Ascending aorta (tissue), 2 donors: Measurements from ENCODE around the gene LGALS1. TPM values are rescaled to one million over a fixed set of nuclear protein-coding genes. Genes with fewer than 3 reads are reported as not detected.

Experiments
- DNase-seq, 2 donors: peaks; one replicate each; pipeline ENCODE4 v3.0.0-alpha.2; 2019; ENCODE audit warnings: low spot score in 2 of 2
- H3K27ac ChIP-seq, 2 donors: fragments of 200-600 bp; sonication (generic); one replicate each; pipeline ENCODE4 v1.5.1; 2016 to 2017; ENCODE audit warnings: mild to moderate bottlenecking in 1 of 2
- H3K27me3 ChIP-seq: fragments of 200-600 bp; sonication (generic); one replicate; pipeline ENCODE4 v1.5.1; 2017
- H3K36me3 ChIP-seq, 2 donors: fragments of 200-600 bp; sonication (generic); one replicate each; pipeline ENCODE4 v1.5.1; 2016
- H3K4me1 ChIP-seq, 2 donors: fragments of 200-600 bp; sonication (generic); one replicate each; pipeline ENCODE4 v1.5.1; 2016 to 2017; ENCODE audit warnings: mild to moderate bottlenecking in 1 of 2
- H3K4me3 ChIP-seq, 2 donors: fragments of 200-600 bp; sonication (generic); one replicate each; pipeline ENCODE4 v1.5.1; 2016 to 2017; ENCODE audit warnings: mild to moderate bottlenecking in 1 of 2
- H3K9me3 ChIP-seq, 2 donors: fragments of 200-600 bp; sonication (generic); one replicate each; pipeline ENCODE4 v1.5.1; 2016
- CTCF ChIP-seq, 3 experiments: fragments of 200-600 bp in 2 of 3; fragments of 450-650 bp in 1 of 3; sonication (generic) in 2 of 3; IDR thresholded peaks; one replicate each; pipeline ENCODE4 v1.5.1; 2016 to 2019; ENCODE audit warnings: antibody characterized with exemption in 3 of 3, mild to moderate bottlenecking in 1 of 3, moderate library complexity in 1 of 3
- intact Hi-C: fragments of 100-400 bp; cut with DNase I; formaldehyde crosslinking; loops from one replicate; pipeline ENCODE4 v1.15.1; 2023
- total RNA-seq: library from RNA; depleted of rRNA; stranded (reverse); fragments of >200 nt; gene quantifications from one replicate; pipeline ENCODE4 v1.1.0, GENCODE V29; 2016

The LGALS1 gene
- total RNA-seq, result 2,009 TPM

- no peaks in the 10 kb centered on the region for H3K27me3 ChIP-seq
- peak within 1 kb of the TSS; percentile 58 to 81 for H3K4me3 ChIP-seq
- no peaks in the 10 kb centered on the region for H3K9me3 ChIP-seq
- TF ChIP-seq CTCF (IDR thresholded peaks at IDR 0.05), result peak in 1 of 3 experiments; percentile 14
- H3K36me3 ChIP-seq, result peaks cover 25 to 28% of the 10 kb centered on the region in 2 donors
- H3K4me1 ChIP-seq, result peaks cover 15 to 30% of the 10 kb centered on the region in 2 donors
- intact Hi-C loops, result loop anchor here (1.0 to 5.0 kb wide), 4 partner anchors 17 to 132 kb away; partner anchors contain the start of genes CDC42EP1, GCAT and PDXP
- DNase-seq, result peak; percentile 94 to 99
- H3K27ac ChIP-seq, result peak within 1 kb of the TSS; percentile 91 to 94
Measured at GRCh38 chr22:37674951-37675929, at the start of gene LGALS1. TSS of gene LGALS1 (plus strand) at chr22:37675636. CDS start at chr22:37675703, 67 bp downstream.

DNA sequence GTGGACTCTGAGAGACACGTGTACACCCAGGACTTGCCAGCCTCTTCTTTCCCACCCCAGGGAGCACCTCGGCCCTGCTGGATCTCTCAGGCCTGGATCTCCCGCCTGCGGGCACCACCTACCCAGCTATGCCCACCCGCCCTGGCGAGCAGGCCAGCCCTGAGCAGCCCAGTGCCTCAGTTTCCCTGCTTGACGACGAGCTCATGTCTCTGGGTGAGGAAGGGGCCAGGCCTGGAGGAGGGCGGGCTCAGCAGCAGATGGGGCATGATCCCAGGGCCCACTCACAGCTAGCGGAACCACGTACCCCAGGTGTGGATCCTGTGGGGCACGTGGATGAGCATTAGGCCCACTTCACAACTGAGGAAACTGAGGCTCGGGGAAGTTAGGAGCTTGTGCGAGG lies 49.7 kb upstream of the LGALS1 start:
- no peaks in the 10 kb centered on the region for H3K9me3 ChIP-seq
- H3K4me3 ChIP-seq, result no peak overlapping the region
- no peak for DNase-seq
- H3K27ac ChIP-seq, result peak overlapping the region; percentile 73 to 78
- peaks cover 13 to 42% of the 10 kb centered on the region in 2 donors for H3K36me3 ChIP-seq
- peaks cover 0 to 16% of the 10 kb centered on the region in 2 donors for H3K4me1 ChIP-seq
- no peak for TF ChIP-seq CTCF (IDR thresholded peaks at IDR 0.05)
- intact Hi-C loops, result no loop called here
- no peaks in the 10 kb centered on the region for H3K27me3 ChIP-seq

GRCh38 chr22:37626144-37626543 lies 49.3 kb upstream of the LGALS1 start:
- H3K36me3 ChIP-seq, result peaks cover 16 to 45% of the 10 kb centered on the region in 2 donors
- peak in 1 of 2 donors; percentile 89 for DNase-seq
- peak in 1 of 3 experiments; percentile 16 for TF ChIP-seq CTCF (IDR thresholded peaks at IDR 0.05)
- intact Hi-C loops, result no loop called here
- no peak overlapping the region for H3K4me3 ChIP-seq
- H3K9me3 ChIP-seq, result no peaks in the 10 kb centered on the region
- no peaks in the 10 kb centered on the region for H3K27me3 ChIP-seq
- peak overlapping the region; percentile 73 to 78 for H3K27ac ChIP-seq
- H3K4me1 ChIP-seq, result peaks cover 0 to 16% of the 10 kb centered on the region in 2 donors

DNA sequence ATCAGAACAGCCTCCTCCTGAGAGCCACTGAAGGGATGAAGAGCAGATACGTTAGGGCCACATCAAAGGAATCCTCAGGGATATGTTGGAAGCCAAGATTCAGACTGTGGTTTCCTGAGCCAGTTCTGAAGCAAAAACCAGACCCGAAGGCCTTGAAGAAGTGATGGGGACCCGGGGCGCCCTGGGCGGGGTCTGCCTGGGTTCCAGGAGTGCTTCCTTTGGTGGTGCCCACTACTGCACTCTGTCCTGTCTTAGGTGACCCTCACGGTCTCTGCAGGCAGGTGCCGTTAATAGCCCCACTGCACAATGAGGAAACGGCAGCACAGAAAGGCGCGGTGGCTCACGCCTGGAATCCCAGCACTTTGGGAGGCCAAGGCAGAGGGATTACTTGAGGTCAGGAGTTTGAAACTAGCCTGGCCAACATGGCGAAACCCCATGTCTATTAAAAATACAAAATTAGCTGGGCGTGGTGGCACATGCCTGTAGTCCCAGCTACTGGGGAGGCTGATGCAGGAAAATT lies 48.8 kb upstream of the LGALS1 start:
- Histone ChIP-seq H3K27ac (peak overlapping the region; percentile 73 to 78), H3K4me3 (no peak overlapping the region), H3K9me3 (no peaks in the 10 kb centered on the region), H3K36me3 (peaks cover 19 to 45% of the 10 kb centered on the region in 2 donors), H3K4me1 (peaks cover 0 to 16% of the 10 kb centered on the region in 2 donors), H3K27me3 (no peaks in the 10 kb centered on the region)
- DNase-seq, result no peak
- intact Hi-C loops, result no loop called here
- no peak for TF ChIP-seq CTCF (IDR thresholded peaks at IDR 0.05)

GRCh38 chr22:37627121-37627520 lies 48.3 kb upstream of the LGALS1 start:
- TF ChIP-seq CTCF (IDR thresholded peaks at IDR 0.05), result no peak
- peaks cover 0 to 16% of the 10 kb centered on the region in 2 donors for H3K4me1 ChIP-seq
- H3K9me3 ChIP-seq, result no peaks in the 10 kb centered on the region
- H3K36me3 ChIP-seq, result peaks cover 19 to 50% of the 10 kb centered on the region in 2 donors
- H3K27me3 ChIP-seq, result no peaks in the 10 kb centered on the region
- H3K27ac ChIP-seq, result peak overlapping the region; percentile 73 to 78
- DNase-seq, result no peak
- intact Hi-C loops, result no loop called here
- no peak overlapping the region for H3K4me3 ChIP-seq
